ENCODE data around the gene TMEM151B.
A peak's percentile ranks its signal among the peaks of the same experiment; 100 is the strongest.

Gene TMEM151B

DNA sequence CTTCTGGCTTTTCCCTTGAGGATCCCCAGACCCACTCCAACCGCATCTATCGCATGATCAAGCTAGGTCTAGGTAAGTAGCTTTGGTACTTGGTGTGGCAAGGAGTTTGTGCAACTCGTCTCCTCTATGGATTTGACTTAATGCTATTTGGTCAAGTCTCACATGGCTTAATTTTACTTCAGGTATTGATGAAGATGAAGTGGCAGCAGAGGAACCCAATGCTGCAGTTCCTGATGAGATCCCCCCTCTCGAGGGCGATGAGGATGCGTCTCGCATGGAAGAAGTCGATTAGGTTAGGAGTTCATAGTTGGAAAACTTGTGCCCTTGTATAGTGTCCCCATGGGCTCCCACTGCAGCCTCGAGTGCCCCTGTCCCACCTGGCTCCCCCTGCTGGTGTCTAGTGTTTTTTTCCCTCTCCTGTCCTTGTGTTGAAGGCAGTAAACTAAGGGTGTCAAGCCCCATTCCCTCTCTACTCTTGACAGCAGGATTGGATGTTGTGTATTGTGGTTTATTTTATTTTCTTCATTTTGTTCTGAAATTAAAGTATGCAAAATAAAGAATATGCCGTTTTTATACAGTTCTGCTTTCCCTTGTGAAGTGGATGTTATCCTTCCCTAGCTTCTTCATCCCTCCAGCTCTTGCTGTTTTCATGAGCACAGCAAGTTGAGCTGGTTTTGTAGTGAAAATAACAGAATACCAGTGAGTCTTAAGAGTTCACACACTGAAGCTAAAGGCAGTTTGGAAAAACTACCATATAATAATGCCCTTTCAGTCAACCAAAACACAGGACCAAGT lies 16.7 kb upstream of the TMEM151B start:
- DNase-seq: no peak

DNA sequence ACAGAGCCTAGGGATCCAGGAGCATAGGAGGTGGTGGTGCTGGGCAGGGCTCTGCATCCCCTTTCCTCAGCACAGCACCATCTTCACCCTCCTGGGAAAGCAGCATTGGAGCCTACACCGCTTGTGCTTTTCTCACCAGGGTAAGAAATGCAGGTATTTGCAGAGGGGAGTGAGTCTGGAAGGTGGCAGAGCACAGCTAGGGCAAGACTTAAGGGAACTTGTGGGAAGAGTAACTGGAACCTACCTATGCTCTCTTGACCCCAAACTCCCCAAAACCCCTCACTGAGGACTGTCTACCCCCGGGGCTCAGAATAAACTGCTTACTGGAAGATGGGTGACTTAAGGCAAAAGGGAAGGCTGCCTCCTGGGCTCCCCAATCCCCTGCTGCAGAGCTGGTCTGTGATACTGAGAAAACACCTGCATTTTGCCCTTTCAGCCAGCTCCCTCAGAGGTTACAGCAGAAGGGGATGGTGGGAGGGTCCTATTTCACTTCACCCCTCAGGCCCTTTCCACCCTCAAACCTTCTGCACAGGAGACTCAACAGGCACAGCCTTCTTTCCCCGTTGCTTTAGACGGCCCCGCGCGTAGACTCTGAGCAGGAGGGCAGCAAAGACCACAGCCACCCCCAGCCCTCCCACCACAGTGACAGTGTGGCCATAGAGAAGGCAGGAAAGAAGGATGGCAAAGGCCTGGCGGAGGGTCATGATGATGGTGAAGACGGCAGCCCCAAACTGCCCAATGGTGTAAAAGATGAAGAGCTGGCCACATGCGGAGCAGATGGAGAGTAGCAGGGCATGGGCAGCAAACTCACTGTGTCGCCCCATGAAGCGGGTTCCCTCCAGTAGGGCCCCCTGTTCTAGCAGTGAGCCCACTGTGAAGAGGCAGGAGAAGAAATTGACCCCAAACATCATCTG lies 15.8 kb upstream of the TMEM151B start:
- DNase-seq: no peak

DNA sequence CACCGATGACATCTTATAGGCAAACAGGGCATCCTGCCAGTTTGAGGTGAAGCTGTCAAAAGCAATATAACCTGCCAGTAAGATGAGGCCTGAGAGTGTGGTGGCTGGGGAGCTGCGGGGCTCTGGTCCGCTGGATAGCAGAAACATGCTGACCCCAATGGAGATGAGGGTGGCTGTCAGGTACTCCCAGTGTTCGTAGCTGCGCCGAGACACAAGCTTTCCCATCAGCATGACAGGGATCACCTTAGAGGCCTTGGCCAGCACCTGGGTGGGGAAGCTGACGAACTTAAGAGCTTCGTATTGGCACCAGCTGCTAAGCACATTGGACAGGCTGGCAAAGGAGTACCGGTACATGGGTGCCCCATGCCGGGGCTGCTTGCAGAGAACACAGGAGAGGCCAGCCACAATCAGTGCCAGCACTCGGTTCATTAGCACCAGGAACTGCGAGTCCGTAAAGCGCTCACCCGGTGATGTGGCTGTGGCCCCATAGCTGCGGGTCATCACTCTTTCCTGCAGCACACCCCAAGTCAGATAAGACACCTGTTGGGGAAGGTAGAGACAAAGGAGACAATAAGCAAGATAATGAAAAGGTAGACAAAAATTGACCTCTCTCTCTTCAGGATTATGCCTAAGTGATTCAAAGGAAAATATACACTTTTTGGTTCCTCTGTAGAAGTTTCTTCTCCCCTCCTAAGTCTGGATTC lies 15.0 kb upstream of the TMEM151B start:
- no peak for DNase-seq

DNA sequence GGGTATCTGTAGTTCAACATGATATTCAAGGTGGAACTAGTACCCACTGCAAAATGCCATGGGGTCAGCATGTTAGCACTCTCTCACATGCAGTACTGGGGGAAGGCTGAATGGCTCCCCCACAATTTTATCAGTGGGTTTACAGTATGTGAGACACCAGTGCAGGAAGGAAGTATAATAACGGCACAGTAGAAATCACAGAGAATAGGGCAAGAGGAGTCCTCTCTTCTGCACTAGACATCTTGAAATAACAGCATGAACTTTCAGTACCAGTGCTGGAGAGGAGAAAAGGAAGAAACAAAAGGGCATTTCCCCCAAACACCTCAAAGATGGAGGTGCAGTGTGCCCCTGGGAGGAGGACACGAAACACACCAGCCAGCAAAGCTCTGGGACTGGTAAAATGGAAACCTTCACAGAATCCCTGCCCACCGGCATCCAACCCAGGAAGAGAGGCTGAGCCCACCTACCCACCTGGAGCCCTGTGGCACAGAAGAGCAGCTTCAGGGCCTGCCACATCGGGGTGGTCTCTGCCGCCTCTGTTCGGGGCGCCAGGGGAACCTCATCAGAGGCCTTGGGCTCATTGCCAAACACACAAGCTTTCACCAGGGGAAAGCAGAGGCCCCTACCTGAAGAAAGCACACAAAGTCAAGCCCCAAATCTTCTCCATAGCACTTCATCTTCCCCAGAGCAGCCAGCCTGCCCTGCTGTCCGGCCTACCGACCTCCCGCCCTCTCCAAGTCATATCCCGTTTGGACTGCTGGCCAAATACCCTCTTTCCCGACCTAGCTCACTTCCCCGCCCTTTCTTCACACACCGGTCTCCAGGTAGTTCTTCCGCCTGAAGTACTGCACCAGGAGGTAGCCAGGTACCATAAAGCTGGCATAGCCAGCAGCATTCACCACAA lies 14.1 kb upstream of the TMEM151B start:
- peak; percentile 38 for DNase-seq

GRCh38 chr6:44256775-44257024 lies 13.6 kb upstream of the TMEM151B start:
- DNase-seq: no peak

DNA sequence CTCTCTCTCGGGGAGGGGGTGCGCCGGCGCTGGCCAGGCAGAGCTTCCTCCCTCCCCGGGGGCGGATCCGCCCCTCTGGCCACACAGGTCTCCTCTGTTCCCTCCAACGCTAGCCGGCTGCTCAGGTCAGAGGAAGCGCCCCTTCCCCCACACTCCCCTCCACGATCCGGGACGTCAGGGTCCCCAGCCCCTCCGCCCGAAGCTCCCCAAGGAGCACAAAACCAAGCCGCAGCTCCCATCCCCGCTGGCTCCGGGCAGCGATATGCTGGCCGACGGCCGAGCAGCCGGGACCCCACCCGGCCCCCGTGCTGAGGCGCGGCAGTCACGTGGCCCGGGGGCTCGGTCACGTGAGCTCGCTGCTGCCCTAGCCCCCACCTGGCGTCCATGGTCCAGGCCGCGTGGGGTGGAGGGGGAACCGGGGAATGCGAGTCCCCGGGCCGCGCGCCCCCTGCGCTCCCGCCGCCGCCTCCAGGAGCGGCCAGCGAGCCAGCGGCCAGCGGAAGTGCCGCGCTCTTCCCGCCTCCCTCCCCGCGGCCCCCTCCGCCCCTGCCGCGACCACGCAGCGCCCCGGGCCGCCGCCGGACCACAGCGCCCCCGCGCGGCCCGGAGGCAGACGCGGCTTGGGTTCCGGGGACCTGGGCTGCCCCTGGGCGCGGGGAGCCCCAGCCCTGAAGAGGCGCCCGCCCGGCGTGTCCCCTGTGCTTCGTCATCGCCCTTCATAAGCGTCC lies 13.1 kb upstream of the TMEM151B start, which contains the start of gene SLC35B2:
SLC35B2 (minus strand) TSS at position 504 of the 728 bp plus-strand sequence; CDS start at position 386, 118 bp downstream.
- peak; percentile 48 for DNase-seq

- DNase-seq: no peak
These were observed 12.4 kb upstream of the TMEM151B start for GRCh38 chr6:44257753-44258324.

DNA sequence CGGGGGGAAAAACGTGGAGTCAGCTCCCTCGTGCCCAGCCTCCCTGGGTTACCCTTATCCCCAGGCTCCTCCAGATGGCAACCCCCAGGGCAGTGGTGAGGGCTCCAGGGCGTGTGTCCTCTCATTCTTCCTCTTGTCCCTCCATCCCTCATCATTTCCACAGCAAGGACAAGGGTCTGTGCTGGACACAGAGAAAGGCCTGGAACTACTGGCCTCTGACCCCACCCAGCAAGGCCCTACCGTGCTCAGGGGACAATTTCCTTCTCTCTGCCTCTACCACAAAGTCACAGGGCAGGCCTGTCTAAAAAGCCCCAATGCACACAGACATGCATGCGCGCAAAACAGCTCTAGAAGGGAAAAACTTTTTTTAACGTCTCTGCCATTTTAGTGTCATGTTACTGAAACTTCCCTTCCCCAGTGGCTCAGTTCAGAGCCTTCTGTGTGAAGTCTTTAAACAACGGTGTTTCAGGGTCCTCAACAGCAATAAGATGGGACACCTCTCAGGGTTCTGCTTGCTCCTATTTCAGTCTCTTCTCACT lies 11.9 kb upstream of the TMEM151B start:
- no peak for DNase-seq

- no peak for DNase-seq
These were observed 11.3 kb upstream of the TMEM151B start for GRCh38 chr6:44258921-44259320.

DNA sequence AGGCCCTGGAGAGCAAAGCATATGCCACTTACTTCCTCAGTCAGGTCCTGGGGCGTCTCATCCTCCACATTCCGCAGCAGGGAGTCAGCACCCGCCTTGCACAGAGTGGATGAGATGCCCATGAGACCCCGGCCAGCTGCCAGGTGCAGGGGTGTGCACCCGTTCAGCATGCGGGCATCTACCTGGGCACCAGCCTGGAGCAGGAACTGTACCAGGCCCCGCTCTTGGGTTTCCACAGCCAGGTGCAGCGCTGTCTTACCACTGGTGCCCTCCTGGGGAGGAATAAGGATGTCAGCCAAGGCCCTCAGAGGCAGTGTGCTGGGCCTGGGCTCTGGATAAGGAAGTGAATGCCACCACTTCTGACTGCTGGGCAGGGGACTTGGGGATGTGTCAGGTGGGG lies 10.2 kb upstream of the TMEM151B start:
- DNase-seq: no peak

DNA sequence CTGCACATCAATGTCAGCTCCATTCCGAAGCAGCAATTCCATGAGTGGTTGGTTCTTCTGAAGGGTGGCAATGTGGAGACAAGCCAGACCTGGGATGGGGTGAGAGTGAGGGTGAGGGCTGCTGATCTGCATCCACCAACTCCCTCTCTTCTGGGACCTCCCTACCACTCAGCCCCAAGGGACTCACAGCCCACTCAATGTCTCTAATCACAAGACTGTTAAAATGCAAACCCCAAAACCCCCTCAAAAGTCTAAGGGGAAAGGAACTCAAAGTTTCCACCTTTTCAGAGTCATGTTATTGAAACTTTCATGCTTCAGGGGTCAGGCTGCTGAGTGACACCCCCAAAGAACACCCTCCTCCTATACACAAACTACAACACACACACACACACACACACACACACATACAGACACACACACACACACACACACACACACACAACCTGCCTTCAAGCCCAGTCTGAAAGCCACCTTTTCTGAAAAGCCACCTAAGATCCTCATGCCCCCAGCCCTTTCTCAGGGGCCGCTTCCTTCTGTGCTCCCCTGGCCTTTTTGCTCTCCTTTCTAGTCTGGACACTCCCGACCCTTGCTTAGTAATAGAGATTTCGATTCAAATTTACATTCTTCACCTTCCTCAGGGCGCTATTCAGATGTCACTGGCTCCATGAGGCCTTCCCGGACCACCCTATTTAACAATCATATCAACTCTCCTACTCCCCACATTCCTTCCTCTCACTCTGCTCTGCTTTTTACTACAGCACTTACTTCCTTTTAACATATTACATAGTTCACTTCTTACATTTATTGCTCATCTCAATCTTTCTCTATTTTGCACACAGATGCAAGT lies 9.6 kb upstream of the TMEM151B start:
- no peak for DNase-seq

DNA sequence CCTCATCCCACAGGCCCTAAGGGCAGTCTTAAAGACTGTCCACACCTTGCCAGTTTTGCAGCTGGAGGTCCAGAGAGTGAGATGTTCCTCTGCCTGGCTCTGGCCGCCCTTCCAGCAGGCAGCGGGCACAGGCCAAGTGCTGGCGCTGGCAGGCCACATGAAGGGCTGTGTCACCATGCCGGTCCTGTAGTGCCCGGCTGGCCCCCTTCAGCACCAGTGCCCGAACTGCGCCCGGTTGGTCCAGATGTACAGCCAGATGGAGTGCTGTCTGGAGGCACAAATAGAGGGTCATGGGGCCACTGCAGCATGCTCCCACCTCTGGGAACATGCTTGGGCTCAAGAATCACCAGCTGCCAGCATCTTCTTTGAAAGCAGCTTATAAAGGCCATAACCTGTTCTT lies 8.7 kb upstream of the TMEM151B start:
- DNase-seq: no peak

- no peak for DNase-seq
These were observed 7.5 kb upstream of the TMEM151B start for GRCh38 chr6:44262467-44263353.

DNA sequence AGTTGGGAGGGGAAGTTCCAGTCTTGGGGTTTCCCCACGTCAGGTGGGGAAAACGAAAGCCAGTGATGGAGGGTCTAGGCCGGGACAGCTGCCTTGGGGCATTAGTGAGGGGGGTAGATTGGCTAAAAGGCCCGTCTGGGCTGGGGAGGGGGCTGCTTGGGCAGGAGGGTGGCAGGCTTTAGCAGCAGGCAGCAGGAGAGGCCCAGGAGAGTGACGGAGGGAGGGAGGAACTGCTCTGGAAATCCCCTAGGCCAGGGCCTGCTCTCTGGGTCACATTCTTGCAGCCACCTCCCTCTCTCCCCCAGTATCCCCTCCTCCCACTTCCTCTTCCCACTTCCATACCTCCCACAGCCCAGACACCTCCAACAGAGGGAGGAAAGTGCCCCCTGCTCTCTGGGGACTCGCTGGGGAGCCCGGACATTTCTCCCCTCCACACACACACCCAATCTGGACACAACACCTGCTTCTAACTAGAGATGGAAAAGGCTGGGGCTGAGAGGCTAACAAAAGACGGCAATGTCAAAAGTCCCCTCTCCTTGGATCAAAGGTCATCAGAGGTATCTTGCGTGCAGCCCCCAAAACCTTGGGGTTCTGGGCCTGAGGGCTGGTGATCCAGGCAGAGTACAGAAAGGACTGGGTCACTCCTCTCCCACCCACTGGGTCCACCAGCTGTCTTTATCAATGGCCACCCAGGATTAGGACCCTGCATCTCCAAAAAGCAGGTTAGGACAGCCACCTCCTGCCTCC lies 6.7 kb upstream of the TMEM151B start:
- DNase-seq: no peak

DNA sequence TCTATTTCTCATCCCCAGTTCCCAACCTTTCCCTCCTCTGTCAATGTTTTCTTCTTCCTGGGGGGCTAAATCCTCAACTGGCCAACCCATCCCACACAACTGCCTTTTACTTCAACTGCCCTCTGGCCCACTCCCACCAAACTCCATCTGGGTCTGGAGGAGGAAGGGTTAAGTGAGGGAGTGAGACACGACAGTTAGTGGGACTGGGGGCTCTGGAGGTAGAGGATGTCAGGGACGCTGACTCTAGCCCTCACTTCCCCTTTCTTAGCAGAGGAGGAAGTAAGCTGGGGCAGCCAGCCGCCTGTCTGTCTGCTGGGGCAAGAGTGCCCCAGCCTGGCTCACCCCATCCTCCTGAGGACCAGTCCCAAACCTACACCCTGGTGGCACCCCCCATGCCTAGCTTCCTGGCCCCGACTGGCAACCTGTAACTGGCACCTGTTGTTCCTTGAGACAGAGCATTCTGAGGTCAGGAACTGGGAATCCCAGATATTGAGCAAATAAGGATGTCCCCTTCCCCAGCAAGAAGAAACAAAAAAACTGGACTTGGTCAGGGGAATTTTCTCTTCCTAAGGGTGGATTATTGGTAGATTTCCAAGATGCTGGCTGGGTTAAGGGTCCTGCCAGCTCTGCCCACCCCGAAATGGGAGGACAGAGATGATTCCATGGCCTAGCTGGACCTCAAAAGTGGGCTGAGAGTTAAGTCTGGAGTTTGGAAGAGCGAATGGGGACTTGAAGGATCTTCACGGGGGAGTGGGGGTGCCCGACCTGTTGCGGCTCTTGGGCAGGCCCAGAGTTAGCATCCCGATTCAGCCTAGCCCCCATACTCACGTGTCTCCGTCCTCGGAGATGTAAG lies 5.9 kb upstream of the TMEM151B start:
- DNase-seq: no peak

DNA sequence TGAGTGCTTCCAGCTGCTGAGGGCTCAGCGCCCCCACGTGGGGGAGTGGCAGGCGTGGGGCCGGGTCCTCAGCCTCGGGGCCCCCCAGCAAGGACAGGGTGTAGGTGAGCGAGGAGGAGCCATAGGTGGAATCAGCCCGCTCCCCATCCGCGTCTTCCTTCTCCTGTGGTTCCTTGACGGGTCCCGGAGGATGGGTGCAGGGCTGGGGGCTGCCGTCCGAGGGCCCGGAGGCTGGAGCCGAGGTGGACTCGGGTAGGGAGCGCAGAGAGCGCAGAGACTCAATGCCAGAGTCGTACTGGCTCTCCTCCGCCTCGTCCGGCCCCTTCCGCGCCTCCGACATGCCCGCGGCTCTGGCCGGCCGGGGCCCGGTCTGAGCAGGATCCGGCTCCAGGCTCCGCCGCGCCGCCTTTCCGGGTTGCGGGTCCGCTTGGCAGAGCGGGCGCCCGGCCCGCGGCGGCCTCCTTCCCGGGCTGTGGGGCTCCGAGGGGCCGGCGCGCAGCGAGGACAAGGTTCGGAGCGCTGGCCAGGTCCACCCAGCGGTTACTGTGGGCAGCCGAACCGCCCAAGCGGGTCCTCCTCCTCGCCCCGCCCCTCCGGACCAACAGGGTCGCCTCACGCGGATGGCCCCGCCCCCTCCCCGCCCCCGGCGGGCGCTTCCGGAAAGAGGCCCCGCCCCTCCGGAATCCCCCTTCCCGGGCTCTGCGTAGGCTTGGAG lies 5.1 kb upstream of the TMEM151B start, which contains the start of gene NFKBIE:
NFKBIE (minus strand) TSS at position 545 of the 715 bp plus-strand sequence; CDS start at position 340, 205 bp downstream.
- DNase-seq: peak; percentile 66
